GM06990 (cell line): ENCODE measurements around the gene OR2W1.
A peak's percentile ranks its signal among the peaks of the same experiment; 100 is the strongest.

Experiments used
- DNase-seq: peaks from one replicate; pipeline ENCODE4 v3.0.0-alpha.2; 2011; ENCODE audit not compliant: insufficient read length; ENCODE audit errors: extremely low read depth
- H3K27me3 ChIP-seq: replicated peaks from 2 replicates; pipeline ENCODE4 v1.6.0; 2011; ENCODE audit warnings: low read length; ENCODE audit not compliant: control insufficient read depth, insufficient read depth
- H3K36me3 ChIP-seq: 2 replicates; pipeline ENCODE4 v1.5.1; 2011; ENCODE audit warnings: low read length; ENCODE audit not compliant: control insufficient read depth, insufficient read depth
- H3K4me3 ChIP-seq: replicated peaks from 2 replicates; pipeline ENCODE4 v1.5.1; 2011; ENCODE audit warnings: low read depth, mild to moderate bottlenecking, control low read depth, low read length
- CTCF ChIP-seq: IDR thresholded peaks from 2 replicates; pipeline ENCODE4 v1.5.1; 2011; ENCODE audit warnings: low read length, control low read depth, mild to moderate bottlenecking, inconsistent platforms; ENCODE audit not compliant: insufficient read depth, poor library complexity, severe bottlenecking

The OR2W1 gene

DNA sequence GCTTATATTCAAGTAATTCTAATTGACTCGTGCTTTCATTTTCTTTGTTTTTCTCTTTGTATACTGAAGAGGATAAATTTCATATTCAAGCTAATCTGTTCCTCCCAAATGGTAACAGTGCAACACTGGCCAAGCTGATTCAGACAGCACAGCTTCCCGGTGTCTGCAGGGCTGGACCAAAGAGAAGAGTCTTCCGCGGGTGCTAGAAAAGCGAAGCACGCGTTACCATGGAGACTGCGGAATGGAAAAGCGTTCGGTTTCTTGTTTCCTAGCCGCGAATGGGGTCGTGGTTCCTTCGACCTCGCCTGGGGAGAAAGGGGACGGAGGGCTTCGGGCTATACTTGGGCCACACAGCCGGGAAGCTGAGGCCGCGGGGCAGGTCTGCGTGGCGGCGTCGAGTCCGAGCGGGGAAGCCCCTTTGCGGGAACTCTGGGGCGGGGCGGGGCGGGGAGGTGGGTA, 33.7 kb downstream of the OR2W1 start:
- H3K36me3 ChIP-seq: no peaks in the 10 kb centered on the region
- no peaks in the 10 kb centered on the region; the same call in none of the 2 replicates for H3K27me3 ChIP-seq
- TF ChIP-seq CTCF: no peak
- H3K4me3 ChIP-seq: peak overlapping the region; percentile 44
- DNase-seq: no peak

DNA sequence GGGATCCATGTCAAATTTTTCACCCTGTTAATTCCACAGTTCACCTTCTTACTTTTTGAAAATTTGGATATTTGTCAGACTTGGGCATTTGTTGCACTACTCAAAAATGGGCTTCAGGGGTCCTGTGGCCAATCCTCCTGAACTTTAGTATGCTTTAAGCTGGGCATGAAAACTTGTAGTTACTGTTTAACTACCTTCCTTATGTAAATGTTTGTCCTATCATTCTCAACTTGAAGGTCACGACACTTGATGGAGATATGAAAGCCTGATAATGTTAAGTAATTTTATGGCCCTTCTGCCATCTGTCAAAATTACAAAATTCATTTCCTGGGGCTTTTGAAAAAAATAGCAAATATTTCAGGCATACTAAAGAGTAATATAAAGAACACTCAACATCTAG, 35.6 kb downstream of the OR2W1 start:
- Histone ChIP-seq H3K36me3 (no peaks in the 10 kb centered on the region), H3K4me3 (no peak overlapping the region), H3K27me3 (no peaks in the 10 kb centered on the region; the same call in none of the 2 replicates)
- TF ChIP-seq CTCF: no peak
- DNase-seq: no peak

GRCh38 chr6:29008089-29008488, 36.9 kb downstream of the OR2W1 start:
- H3K27me3 ChIP-seq: no peaks in the 10 kb centered on the region; the same call in none of the 2 replicates
- H3K36me3 ChIP-seq: no peaks in the 10 kb centered on the region
- no peak for TF ChIP-seq CTCF
- no peak overlapping the region for H3K4me3 ChIP-seq
- DNase-seq: no peak

DNA sequence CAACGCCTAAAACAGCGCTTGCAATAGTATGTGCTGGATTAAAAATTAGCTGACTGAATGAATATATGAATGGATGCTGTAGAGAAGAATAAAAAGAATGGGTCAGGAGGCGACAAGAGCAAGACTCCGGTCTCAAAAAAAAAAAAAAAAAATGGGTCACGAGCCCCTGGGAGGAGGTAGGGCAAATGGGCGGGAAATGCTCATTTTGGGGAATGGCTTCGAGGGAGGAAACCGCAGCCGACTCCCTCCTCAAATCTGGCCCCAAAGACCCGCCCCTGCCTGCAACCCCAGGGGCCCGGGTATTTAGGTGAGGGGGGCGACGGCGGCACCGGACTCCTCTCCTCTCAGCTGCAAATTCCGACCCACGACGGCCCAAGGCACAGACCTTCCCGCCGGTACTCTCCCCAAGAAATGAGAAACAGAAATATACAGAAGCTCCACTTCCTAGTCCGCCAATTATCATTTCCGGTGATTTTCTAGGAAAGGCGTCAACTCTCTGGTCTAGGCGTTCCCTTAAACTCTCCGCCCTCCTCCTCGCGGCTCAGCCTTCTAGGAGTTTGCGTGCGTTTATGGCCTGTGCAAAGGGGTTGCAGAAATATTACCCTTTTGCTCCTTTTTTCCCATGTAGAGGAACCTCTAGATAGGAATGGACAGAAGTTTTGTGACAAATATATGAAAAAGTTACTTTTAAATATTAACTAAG, 39.6 kb downstream of the OR2W1 start, which contains the start of gene ZNF311:
ZNF311 (minus strand) TSS at position 133 of the 703 bp plus-strand sequence. CDS start 1,361 bp downstream, outside the sequence.
- H3K4me3 ChIP-seq: no peak within 1 kb of the TSS
- H3K36me3 ChIP-seq: no peaks in the 10 kb centered on the region
- no peak for DNase-seq
- no peaks in the 10 kb centered on the region for H3K27me3 ChIP-seq
- TF ChIP-seq CTCF: no peak

- no peak for TF ChIP-seq CTCF
- DNase-seq: no peak
- Histone ChIP-seq H3K4me3 (no peak overlapping the region), H3K27me3 (no peaks in the 10 kb centered on the region), H3K36me3 (no peaks in the 10 kb centered on the region)
Observed at GRCh38 chr6:28996844-28997510, 48.0 kb downstream of the OR2W1 start.
